ENCODE results near the gene TM7SF3.
"Not testable (repeated sequence)": the region's sequence is repeated elsewhere in the genome, so short reads cannot be mapped to it uniquely, and the experiment has no call there.

TM7SF3 gene

GRCh38 chr12:26976687-26977086 is 37.5 kb downstream of the TM7SF3 start:
- no peak for DNase-seq

GRCh38 chr12:26971963-26972362 is 42.2 kb downstream of the TM7SF3 start:
- no peak for DNase-seq

- no peak for DNase-seq
Observed at GRCh38 chr12:26970136-26970535, 44.0 kb downstream of the TM7SF3 start.

GRCh38 chr12:26966842-26967241 is 47.3 kb downstream of the TM7SF3 start:
- no peak for DNase-seq

GRCh38 chr12:26963413-26963812 is 50.8 kb downstream of the TM7SF3 start:
- no peak for DNase-seq

- DNase-seq = no peak
Observed at GRCh38 chr12:26961803-26962202, 52.4 kb downstream of the TM7SF3 start.

- DNase-seq = not testable (repeated sequence)
Observed at GRCh38 chr12:26961391-26961790, 52.8 kb downstream of the TM7SF3 start.

GRCh38 chr12:26954027-26954426 is 60.2 kb downstream of the TM7SF3 start:
- no peak for DNase-seq

- no peak for DNase-seq
Observed at GRCh38 chr12:26953447-26953846, 60.7 kb downstream of the TM7SF3 start.

GRCh38 chr12:26948309-26948708 is 65.9 kb downstream of the TM7SF3 start:
- DNase-seq = no peak

GRCh38 chr12:26941215-26941594 is 73.0 kb downstream of the TM7SF3 start:
- DNase-seq = no peak

- no peak for DNase-seq
Observed at GRCh38 chr12:26940516-26941214, 73.5 kb downstream of the TM7SF3 start.

GRCh38 chr12:26939953-26940352 is 74.2 kb downstream of the TM7SF3 start:
- DNase-seq = peak; percentile 5

GRCh38 chr12:26939192-26939832 is 74.9 kb downstream of the TM7SF3 start:
- DNase-seq = no peak

- DNase-seq = no peak
Observed at GRCh38 chr12:26938701-26939062, 75.5 kb downstream of the TM7SF3 start.

GRCh38 chr12:26937863-26938700 is 76.1 kb downstream of the TM7SF3 start, which contains the start of the genes FGFR1OP2 and INTS13:
Gene FGFR1OP2, plus strand, starts transcription at chr12:26938470. Its CDS starts 15,689 bp downstream, at chr12:26954159.
Gene INTS13, minus strand, starts transcription at chr12:26937981. Its CDS starts 1,178 bp downstream, at chr12:26936803.
- DNase-seq = peak; percentile 96

GRCh38 chr12:26937443-26937862 is 76.7 kb downstream of the TM7SF3 start:
- peak; percentile 33 for DNase-seq

GRCh38 chr12:26936559-26937442 is 77.4 kb downstream of the TM7SF3 start:
- no peak for DNase-seq

- no peak for DNase-seq
Observed at GRCh38 chr12:26935636-26936378, 78.4 kb downstream of the TM7SF3 start.

GRCh38 chr12:26929590-26929989 is 84.6 kb downstream of the TM7SF3 start:
- DNase-seq = no peak

GRCh38 chr12:26928661-26929060 is 85.5 kb downstream of the TM7SF3 start:
- DNase-seq = no peak

Data from NCI-H510A treated with DMSO at 0.1 percent for 48 hours (cell line).